GM21526 (cell line): ENCODE measurements around the gene SLC6A3.
"Not testable (repeated sequence)": the region's sequence is repeated elsewhere in the genome, so short reads cannot be mapped to it uniquely, and the experiment has no call there.

Experiments
- ATAC-seq: cut with Tn5 transposase; IDR thresholded peaks from one replicate; pipeline ENCODE4 v1.9.1; 2021; ENCODE audit warnings: moderate library complexity; ENCODE audit not compliant: unreplicated experiment, low FRiP score

Gene SLC6A3

GRCh38 chr5:1423901-1424603 lies 21.2 kb downstream of the SLC6A3 start:
- ATAC-seq = no peak

- not testable (repeated sequence) for ATAC-seq
Observed at GRCh38 chr5:1422522-1422921, 22.7 kb downstream of the SLC6A3 start.

DNA sequence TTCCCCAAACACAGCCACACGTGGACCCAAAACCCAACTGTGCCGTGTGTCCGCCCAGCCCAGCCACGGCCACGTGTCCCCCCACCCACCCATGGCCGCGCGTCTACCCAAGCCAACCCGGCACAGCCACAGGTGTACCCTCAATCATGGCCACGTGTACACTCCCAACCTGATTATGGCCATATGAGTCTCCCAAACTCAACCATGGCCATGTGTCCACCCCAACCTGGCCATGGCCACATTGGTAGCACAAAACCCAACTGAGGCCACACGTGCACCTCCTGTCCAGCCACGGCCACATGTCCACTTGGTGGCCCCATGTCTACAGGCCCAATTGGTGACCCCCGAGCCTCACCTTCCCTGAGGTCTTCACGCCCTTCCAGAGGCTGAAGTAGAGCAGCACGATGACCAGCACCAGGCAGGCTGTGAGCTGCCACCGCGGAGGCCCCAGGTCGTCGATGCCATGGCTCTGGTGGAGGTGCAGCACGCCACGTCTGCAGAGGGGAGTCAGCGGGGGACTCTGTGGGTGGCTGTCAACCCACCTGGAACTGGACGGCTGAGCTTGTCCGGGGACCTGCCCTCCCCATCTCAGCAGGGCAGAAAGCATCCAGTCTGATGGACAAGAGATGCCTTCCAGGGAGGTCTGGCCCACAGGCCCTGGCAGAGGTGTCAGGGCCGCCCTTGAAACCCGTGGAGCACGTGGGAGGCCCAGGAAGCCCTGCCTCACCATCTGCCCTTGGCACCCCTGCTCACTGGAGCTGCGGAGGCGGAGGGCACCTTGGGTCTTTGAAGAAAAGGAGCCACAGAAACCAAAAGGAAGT lies 23.5 kb downstream of the SLC6A3 start:
- ATAC-seq = no peak

DNA sequence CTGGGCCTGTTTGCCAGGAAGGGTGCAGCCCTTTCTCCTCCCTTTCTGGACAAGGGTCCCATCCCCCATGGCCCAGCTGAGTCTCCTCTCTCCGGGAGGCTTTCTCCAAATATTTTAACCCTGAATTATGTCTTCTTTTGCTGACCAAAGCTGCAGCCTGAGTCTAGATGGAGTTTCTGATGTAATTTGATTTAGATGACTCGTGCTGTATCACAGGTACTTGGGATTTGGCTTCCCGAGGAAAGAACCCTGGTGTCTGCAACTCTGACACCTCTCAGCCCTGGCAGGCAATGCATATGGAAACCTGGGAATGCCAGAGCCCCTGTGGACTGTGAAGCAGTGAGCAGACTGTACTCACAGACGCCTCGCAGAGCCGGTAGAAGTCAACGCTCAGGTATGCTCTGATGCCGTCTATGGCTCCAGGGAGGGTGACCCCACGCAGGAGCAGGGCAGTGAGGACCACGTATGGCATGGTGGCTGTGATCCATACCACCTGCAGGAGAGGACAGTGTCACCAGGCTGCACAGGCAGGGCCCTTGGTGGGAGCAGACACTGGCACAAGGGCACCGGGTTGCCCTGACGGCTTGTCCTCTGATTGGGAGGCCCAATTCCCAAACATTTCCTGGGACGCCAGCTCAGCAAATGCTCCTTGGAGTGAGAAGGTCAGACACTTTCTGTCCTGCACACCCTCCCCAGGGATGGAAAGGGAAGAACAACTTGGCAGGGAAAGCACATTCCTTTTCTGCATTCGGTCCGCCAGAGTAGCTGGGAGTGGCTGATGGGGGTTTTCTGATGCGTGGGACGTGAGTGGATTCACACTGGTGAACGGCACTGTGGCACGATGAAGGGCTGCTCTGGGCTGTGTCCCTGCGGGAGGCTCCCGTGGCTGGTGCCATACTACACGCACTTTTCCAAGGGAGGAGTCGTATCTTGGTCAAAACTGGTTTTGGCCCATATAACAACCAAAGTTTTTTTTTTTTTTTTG lies 24.7 kb downstream of the SLC6A3 start:
- ATAC-seq = no peak

GRCh38 chr5:1419476-1420210 lies 25.6 kb downstream of the SLC6A3 start:
- no peak for ATAC-seq

DNA sequence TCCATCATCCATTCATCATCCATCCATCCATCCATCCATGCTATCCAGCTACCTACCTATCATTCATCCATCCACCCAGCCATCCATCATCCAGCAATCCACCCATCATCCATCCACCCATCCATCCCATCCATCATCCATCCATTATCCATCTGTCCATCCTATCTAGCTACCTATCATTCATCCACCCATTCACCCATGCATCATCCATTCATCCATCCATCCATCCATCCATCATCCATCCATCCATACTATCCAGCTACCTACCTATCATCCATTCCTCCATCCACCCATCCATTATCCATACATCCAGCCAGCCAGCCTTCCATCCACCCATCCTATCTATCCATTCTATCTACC lies 26.3 kb downstream of the SLC6A3 start:
- ATAC-seq = no peak

DNA sequence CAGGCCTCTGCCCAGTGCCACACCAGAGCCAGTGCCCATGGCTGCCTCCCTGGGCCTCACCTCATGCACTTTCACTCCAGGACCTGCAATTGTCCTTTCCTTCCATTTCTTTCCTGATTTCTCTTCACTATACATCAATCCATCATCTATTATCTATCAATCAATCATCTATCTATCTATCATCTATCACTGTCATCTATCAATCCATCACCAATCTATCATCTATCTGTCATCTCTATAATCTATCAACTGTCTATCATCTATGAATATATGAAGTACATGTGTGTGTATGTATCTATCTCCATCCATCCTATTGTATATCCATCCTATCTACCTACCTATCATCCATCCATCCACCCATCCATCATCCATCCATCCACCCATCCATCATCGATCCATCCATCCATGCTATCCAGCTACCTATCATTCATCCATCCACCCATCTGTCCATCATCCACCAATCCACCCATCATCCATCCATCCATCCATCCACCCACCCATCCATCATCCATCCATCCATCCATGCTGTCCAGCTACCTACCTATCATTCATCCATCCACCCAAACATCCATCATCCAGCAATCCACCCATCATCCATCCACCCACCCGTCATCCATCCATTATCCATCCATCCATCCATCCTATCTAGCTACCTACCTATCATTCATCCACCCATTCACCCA lies 26.9 kb downstream of the SLC6A3 start:
- no peak for ATAC-seq

GRCh38 chr5:1417586-1418225 lies 27.5 kb downstream of the SLC6A3 start:
- ATAC-seq = no peak

- ATAC-seq = no peak
Observed at GRCh38 chr5:1416856-1417469, 28.3 kb downstream of the SLC6A3 start.

- no peak for ATAC-seq
Observed at GRCh38 chr5:1415626-1416360, 29.4 kb downstream of the SLC6A3 start.

- ATAC-seq = no peak
Observed at GRCh38 chr5:1415059-1415425, 30.2 kb downstream of the SLC6A3 start.

- ATAC-seq = no peak
Observed at GRCh38 chr5:1414311-1415058, 30.8 kb downstream of the SLC6A3 start.

GRCh38 chr5:1413611-1414241 lies 31.5 kb downstream of the SLC6A3 start:
- no peak for ATAC-seq

DNA sequence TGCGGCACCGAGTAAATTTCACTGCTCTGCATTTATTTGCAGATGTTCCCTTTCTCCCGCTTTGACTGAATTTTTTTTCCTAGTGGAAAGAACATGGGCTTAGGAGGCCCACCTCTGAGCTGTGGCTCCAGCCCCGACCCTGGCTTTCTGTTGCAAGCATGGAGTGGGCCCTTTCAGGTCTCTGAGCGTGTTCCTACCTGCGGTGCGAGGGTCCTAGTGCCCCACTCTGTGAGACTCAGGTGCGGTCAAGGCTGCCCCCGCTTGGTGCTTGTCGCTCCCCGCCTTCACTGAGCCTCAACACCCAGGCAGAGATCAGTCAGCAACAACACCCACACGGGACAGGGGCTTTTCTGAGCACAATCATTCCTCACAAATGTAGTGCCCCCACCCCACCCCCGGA lies 32.0 kb downstream of the SLC6A3 start:
- no peak for ATAC-seq

GRCh38 chr5:1412621-1413020 lies 32.6 kb downstream of the SLC6A3 start:
- ATAC-seq = no peak

- ATAC-seq = no peak
Observed at GRCh38 chr5:1412163-1412562, 33.1 kb downstream of the SLC6A3 start.

GRCh38 chr5:1411099-1411498 lies 34.1 kb downstream of the SLC6A3 start:
- ATAC-seq = no peak
